Vagina (tissue), 2 donors: ENCODE data around the gene NMNAT3.

Experiments used
- POLR2A ChIP-seq, 2 donors: fragments of 450-650 bp; IDR thresholded peaks; one replicate each; pipeline ENCODE4 v1.6.1; 2017; ENCODE audit warnings: antibody characterized with exemption in 2 of 2, mild to moderate bottlenecking in 2 of 2, moderate library complexity in 2 of 2
- TF ChIP-seq, protein P1 (sequence below), 3 experiments: fragments of 450-650 bp in 2 of 3; fragments of 200-600 bp in 1 of 3; sonication (generic) in 1 of 3; IDR thresholded peaks; one replicate each; pipeline ENCODE4 v1.5.1; 2017 to 2019; ENCODE audit warnings: antibody characterized with exemption in 3 of 3, mild to moderate bottlenecking in 2 of 3, moderate library complexity in 2 of 3

DNA sequence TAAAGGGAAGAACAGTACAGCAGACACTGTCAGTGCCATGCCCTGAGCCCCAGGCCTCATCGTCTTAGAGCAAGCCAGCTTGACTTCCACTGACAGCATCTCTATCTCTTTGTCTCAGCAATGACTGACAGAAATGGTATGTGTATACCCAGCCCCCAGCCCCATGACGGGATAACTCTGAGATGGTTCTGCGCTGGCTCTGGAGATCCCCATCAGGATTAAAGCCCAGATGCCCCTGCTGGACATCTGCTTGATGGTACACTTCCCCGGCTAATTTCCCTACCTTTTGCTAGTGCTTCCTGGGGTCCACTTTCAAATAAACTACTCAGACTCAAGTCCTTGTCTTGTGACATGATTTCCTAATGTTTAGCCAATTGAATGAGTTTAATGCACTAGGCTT, 7.6 kb downstream of the NMNAT3 start:
- TF ChIP-seq, protein P1, sequence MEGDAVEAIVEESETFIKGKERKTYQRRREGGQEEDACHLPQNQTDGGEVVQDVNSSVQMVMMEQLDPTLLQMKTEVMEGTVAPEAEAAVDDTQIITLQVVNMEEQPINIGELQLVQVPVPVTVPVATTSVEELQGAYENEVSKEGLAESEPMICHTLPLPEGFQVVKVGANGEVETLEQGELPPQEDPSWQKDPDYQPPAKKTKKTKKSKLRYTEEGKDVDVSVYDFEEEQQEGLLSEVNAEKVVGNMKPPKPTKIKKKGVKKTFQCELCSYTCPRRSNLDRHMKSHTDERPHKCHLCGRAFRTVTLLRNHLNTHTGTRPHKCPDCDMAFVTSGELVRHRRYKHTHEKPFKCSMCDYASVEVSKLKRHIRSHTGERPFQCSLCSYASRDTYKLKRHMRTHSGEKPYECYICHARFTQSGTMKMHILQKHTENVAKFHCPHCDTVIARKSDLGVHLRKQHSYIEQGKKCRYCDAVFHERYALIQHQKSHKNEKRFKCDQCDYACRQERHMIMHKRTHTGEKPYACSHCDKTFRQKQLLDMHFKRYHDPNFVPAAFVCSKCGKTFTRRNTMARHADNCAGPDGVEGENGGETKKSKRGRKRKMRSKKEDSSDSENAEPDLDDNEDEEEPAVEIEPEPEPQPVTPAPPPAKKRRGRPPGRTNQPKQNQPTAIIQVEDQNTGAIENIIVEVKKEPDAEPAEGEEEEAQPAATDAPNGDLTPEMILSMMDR (IDR thresholded peaks at IDR 0.05) = no peak
- no peak for TF ChIP-seq POLR2A (IDR thresholded peaks at IDR 0.05)
